ENCODE data around the gene LRRC8E. TPM values are rescaled to one million over a fixed set of nuclear protein-coding genes. Genes with fewer than 3 reads are reported as not detected.

LRRC8E gene
- total RNA-seq, 1 donor from 2014 or later: not detected

DNA sequence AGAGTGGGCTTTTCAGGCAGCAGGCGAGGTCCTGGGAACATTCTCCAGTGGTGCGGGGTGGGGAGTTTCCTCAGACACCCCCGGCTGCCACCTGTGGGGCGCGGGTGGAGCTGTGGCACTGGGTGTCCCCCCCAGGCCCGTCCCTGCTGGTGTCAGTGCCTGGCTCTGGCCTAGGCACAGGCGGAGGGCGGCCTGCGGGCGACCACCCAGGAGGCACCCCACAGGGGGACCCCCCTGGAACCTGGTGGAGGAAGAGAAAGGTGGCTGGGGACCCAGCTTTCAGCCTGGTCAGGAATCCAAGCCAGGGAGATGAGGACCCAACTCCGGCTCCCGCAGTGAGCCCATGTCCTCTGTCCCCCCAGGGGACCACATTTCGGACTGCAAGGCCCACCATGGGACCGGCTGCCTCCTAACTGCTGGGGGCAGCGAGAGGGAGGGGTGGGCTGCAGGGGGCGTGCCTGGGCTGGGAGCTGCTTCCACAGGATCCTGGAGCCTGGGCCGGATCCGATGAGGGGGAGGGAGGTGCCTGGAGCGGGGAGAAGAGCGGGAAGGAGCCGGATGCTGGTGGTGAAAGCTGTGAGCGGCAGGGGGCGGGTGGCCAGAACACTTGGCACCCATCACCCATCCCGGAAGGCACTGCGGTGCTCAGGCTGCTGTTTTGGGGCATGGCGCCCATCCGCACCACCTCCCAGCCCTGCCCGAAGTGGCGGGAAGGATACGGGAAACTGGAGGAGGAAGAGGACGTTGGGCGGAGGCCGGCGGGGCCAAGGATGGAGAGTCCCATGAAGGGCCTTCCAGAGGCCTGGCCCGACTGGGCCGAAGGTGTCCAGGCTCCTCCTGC is 43.1 kb downstream of the LRRC8E start:
- intact Hi-C loops (cut with micrococcal nuclease): no loop called here
- H3K4me1 Mint-ChIP-seq: peaks cover 5% of the 10 kb centered on the region
- no peak overlapping the region for H3K27ac Mint-ChIP-seq
- H3K27me3 Mint-ChIP-seq: no peaks in the 10 kb centered on the region
- POLR2A ChIA-PET: interaction anchor here (0.6 to 1.7 kb wide), 2 partner anchors 12 to 250 kb away, joined by 3 to 7 read pairs; partner anchors contain the start of gene TIMM44
- H3K36me3 Mint-ChIP-seq (ENCODE audit: low read depth): peaks cover 59% of the 10 kb centered on the region
- TF ChIP-seq, protein P1, sequence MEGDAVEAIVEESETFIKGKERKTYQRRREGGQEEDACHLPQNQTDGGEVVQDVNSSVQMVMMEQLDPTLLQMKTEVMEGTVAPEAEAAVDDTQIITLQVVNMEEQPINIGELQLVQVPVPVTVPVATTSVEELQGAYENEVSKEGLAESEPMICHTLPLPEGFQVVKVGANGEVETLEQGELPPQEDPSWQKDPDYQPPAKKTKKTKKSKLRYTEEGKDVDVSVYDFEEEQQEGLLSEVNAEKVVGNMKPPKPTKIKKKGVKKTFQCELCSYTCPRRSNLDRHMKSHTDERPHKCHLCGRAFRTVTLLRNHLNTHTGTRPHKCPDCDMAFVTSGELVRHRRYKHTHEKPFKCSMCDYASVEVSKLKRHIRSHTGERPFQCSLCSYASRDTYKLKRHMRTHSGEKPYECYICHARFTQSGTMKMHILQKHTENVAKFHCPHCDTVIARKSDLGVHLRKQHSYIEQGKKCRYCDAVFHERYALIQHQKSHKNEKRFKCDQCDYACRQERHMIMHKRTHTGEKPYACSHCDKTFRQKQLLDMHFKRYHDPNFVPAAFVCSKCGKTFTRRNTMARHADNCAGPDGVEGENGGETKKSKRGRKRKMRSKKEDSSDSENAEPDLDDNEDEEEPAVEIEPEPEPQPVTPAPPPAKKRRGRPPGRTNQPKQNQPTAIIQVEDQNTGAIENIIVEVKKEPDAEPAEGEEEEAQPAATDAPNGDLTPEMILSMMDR (IDR thresholded peaks at IDR 0.05): no peak
- no peak for DNase-seq
- CTCF ChIA-PET: interaction anchor here (1.1 kb wide), 1 partner anchor 11 kb away, joined by 3 read pairs; the partner anchor contains the start of gene SNAPC2
- no peak for ATAC-seq (ENCODE audit: low read depth)
- H3K4me3 Mint-ChIP-seq: no peak overlapping the region
- no peaks in the 10 kb centered on the region for H3K9me3 Mint-ChIP-seq

DNA sequence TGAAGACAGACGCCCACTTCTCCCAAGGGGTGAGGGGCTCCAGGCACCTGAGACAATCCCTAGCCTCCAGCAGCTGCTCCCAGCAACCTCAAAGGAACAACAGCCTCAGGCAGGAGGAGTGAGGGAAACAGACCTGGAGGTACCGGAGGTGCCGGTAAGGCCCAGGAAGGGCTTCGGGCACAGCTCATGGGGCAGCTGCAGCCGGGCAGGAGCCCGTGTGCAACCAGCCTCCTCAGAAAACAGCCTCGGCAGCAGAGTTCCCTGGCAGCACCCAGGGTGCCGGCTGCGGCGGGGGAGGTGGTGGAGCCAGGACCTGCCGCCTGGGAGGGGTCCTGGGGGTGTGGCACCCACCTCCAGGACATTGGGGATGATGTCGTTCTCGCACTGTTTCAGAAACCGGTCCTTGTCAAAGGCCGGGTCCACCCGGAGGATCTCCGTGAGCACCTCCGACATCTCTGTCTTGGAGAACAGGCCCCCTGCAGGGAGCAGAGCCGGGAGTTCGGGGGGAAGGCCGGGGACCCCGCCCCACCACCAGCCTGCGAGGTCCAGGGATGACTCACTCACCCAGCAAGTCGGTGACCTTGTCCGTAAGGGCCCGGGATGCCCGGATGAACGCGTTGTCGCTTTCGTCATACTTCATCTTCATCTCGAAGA is 44.1 kb downstream of the LRRC8E start:
- ChIA-PET POLR2A (no interaction called here), CTCF (no interaction called here)
- DNase-seq (no peak), ATAC-seq (ENCODE audit: low read depth) (no peak)
- no peaks in the 10 kb centered on the region for H3K9me3 Mint-ChIP-seq
- H3K4me1 Mint-ChIP-seq: peaks cover 3% of the 10 kb centered on the region
- TF ChIP-seq, protein P1 (IDR thresholded peaks at IDR 0.05): no peak
- no peaks in the 10 kb centered on the region for H3K27me3 Mint-ChIP-seq
- H3K4me3 Mint-ChIP-seq: no peak overlapping the region
- intact Hi-C loops (cut with micrococcal nuclease): no loop called here
- peaks cover 65% of the 10 kb centered on the region for H3K36me3 Mint-ChIP-seq (ENCODE audit: low read depth)
- no peak overlapping the region for H3K27ac Mint-ChIP-seq

DNA sequence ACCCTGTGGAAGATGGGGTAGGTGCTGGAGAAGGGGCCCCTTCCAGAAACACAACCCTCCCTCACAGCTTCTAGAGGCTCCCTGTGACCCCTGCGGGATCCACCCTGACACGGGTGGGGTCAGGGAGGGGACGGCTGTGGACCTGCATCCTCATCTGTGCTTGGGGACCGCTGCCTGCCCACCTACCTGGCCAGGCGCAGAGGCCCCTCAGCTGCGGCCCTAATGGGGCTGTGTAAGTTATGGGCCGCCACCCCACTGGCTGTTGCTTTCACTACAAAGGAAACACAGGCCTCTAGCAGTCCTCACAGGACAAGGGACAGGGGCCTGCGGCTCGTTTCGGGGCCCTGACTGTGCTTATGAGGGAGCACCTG is 44.6 kb downstream of the LRRC8E start:
- ATAC-seq (ENCODE audit: low read depth): no peak
- no peak for DNase-seq

DNA sequence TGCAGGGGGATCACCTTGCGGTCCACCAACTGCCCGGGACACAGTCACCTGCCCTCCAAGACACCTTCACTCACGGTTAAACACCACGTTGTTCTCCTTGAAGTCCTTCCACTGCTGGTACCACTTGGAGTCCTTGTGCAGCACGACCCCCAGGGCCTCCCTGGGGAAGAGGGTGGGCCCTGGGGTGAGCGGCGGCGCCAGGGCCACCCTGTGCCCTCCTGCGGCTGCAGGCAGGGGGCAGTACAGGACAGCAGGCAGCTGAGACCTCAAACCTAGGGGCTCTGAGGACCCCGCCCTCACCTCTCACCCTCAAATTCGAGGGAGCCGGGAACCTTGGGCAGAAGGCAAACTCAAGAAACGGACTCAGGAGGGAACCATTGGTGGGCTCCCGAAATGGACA is 45.1 kb downstream of the LRRC8E start:
- Mint-ChIP-seq H3K4me1 (peaks cover under 1% of the 10 kb centered on the region), H3K9me3 (no peaks in the 10 kb centered on the region), H3K27me3 (no peaks in the 10 kb centered on the region), H3K36me3 (ENCODE audit: low read depth) (peaks cover 75% of the 10 kb centered on the region), H3K4me3 (no peak overlapping the region), H3K27ac (no peak overlapping the region)
- POLR2A ChIA-PET: no interaction called here
- CTCF ChIA-PET: no interaction called here
- DNase-seq (no peak), ATAC-seq (ENCODE audit: low read depth) (no peak)
- TF ChIP-seq, protein P1 (IDR thresholded peaks at IDR 0.05): no peak
- intact Hi-C loops (cut with micrococcal nuclease): no loop called here

More for the DNA sequence above, 44.6 kb downstream of the LRRC8E start:
- intact Hi-C loops (cut with micrococcal nuclease): no loop called here
- TF ChIP-seq, protein P1 (IDR thresholded peaks at IDR 0.05): no peak
- Mint-ChIP-seq H3K27me3 (no peaks in the 10 kb centered on the region), H3K9me3 (no peaks in the 10 kb centered on the region), H3K36me3 (ENCODE audit: low read depth) (peaks cover 70% of the 10 kb centered on the region), H3K4me1 (peaks cover 3% of the 10 kb centered on the region), H3K27ac (no peak overlapping the region), H3K4me3 (no peak overlapping the region)
- ChIA-PET POLR2A (no interaction called here), CTCF (no interaction called here)

Data from activated B cell treated with CpG ODN at 0.5 μM for 24 hours (primary cell).